ENCODE data around the gene POLA1.

Gene POLA1

DNA sequence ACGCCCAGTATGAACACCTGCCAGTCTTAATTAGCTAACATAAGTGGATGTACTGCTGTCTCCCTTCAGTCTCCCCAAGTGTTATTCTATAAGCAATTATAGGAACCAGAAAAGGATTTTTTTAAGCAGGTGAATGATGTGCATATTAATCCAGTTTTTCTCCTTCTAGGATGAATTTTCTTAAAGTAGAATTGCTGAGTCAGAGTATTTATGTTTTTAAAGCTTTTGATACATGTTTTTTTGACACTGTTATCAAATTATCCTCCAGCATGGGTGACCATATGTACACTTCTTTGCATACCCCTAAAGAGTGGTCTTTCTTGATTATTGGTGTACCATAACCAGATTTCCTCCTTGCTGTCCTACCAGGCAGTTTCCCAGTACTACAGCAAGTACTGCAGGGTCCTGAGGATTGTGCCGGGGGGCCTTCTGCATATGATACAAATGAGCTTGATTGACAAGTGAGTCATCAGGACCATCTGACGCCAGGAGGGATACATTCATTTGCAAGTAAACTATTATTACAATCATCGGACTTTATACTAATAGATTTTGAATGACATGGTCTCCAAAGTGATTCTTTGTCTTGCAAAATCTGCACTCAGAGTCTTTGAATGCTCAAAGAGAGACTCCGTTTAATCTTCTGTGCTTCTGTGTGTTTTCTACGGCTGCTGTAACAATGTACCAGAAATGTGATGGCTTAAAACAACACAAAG, 35.9 kb upstream of the POLA1 start:
- Histone ChIP-seq H3K4me3 (ENCODE audit: low read length) (no peak overlapping the region), H3K27ac (ENCODE audit: low read length) (no peak overlapping the region), H3K27me3 (replicated peaks; ENCODE audit: insufficient read depth, low read length) (no peaks in the 10 kb centered on the region), H3K9me3 (replicated peaks; ENCODE audit: insufficient read depth, low read length) (no peaks in the 10 kb centered on the region), H3K36me3 (replicated peaks; ENCODE audit: insufficient read depth, low read length) (no peaks in the 10 kb centered on the region), H3F3A (ENCODE audit: insufficient read depth, low read length) (no peaks in the 10 kb centered on the region), H3K4me2 (ENCODE audit: low read depth, low read length) (no peak overlapping the region), H3K9ac (ENCODE audit: low read length) (no peak overlapping the region), H3K4me1 (ENCODE audit: low read length) (no peaks in the 10 kb centered on the region), H3K9me2 (replicated peaks; ENCODE audit: insufficient read depth, low read length) (no peaks in the 10 kb centered on the region), H3K79me2 (ENCODE audit: low read length) (no peaks in the 10 kb centered on the region), H2AFZ (ENCODE audit: low read length) (no peak overlapping the region), H4K20me1 (ENCODE audit: insufficient read depth, low read length) (no peaks in the 10 kb centered on the region)
- DNase-seq, result no peak
- TF ChIP-seq EZH2phosphoT487 (IDR thresholded peaks at IDR 0.05; ENCODE audit: low read length), result no peak
- no peak for TF ChIP-seq EZH2 (optimal IDR thresholded peaks at IDR 0.05; ENCODE audit: low read depth, low read length)
- TF ChIP-seq, protein P1, sequence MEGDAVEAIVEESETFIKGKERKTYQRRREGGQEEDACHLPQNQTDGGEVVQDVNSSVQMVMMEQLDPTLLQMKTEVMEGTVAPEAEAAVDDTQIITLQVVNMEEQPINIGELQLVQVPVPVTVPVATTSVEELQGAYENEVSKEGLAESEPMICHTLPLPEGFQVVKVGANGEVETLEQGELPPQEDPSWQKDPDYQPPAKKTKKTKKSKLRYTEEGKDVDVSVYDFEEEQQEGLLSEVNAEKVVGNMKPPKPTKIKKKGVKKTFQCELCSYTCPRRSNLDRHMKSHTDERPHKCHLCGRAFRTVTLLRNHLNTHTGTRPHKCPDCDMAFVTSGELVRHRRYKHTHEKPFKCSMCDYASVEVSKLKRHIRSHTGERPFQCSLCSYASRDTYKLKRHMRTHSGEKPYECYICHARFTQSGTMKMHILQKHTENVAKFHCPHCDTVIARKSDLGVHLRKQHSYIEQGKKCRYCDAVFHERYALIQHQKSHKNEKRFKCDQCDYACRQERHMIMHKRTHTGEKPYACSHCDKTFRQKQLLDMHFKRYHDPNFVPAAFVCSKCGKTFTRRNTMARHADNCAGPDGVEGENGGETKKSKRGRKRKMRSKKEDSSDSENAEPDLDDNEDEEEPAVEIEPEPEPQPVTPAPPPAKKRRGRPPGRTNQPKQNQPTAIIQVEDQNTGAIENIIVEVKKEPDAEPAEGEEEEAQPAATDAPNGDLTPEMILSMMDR (IDR thresholded peaks at IDR 0.05; ENCODE audit: low read length), result no peak

DNA sequence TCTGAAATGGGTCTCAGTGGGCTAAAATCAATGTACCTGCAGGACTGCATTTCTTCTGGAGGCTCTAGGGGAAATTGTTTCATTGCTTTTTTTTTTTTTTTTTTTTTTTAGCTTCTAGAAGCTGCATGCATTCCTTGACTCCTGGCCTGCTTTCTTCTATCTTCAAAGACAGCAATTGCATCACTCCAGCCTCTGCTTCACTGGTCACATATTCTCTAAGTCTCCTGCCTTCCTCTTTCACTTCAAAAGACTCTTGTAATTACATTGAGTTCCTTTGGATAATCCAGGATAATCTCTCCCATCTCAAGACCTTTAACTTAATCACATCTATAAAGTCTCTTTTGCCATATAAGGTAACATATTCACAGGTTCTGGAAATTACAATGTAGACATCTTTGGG, 35.3 kb upstream of the POLA1 start:
- Histone ChIP-seq H3F3A (ENCODE audit: insufficient read depth, low read length) (no peaks in the 10 kb centered on the region), H4K20me1 (ENCODE audit: insufficient read depth, low read length) (no peaks in the 10 kb centered on the region), H3K9me2 (replicated peaks; ENCODE audit: insufficient read depth, low read length) (no peaks in the 10 kb centered on the region), H3K36me3 (replicated peaks; ENCODE audit: insufficient read depth, low read length) (no peaks in the 10 kb centered on the region), H2AFZ (ENCODE audit: low read length) (no peak overlapping the region), H3K27me3 (replicated peaks; ENCODE audit: insufficient read depth, low read length) (no peaks in the 10 kb centered on the region), H3K9me3 (replicated peaks; ENCODE audit: insufficient read depth, low read length) (no peaks in the 10 kb centered on the region), H3K27ac (ENCODE audit: low read length) (no peak overlapping the region), H3K4me2 (ENCODE audit: low read depth, low read length) (no peak overlapping the region), H3K4me3 (ENCODE audit: low read length) (no peak overlapping the region), H3K79me2 (ENCODE audit: low read length) (no peaks in the 10 kb centered on the region), H3K9ac (ENCODE audit: low read length) (no peak overlapping the region), H3K4me1 (ENCODE audit: low read length) (no peaks in the 10 kb centered on the region)
- no peak for DNase-seq
- no peak for TF ChIP-seq EZH2phosphoT487 (IDR thresholded peaks at IDR 0.05; ENCODE audit: low read length)

DNA sequence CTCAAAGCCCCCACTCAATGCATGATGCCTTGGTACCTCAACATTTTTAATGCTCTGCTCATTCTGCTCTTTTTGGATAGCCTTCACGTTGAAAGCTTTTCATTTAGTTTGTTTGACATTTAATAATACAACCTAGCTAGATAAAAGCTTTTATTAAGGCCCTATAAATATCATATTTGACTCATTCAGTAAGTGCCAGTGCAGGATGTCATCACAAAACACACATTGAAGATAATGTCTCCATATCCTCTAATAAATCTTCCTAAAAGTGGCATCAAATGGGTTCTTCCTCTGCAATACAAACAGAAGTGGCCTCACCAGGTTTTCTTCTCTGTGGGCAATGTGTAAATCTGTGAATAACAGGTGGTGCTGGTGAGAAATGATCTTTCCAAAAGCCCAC, 34.6 kb upstream of the POLA1 start:
- TF ChIP-seq, protein P1 (IDR thresholded peaks at IDR 0.05; ENCODE audit: low read length), result no peak
- TF ChIP-seq EZH2 (optimal IDR thresholded peaks at IDR 0.05; ENCODE audit: low read depth, low read length), result no peak
- no peak for TF ChIP-seq EZH2phosphoT487 (IDR thresholded peaks at IDR 0.05; ENCODE audit: low read length)
- Histone ChIP-seq H3K4me1 (ENCODE audit: low read length) (no peaks in the 10 kb centered on the region), H3F3A (ENCODE audit: insufficient read depth, low read length) (no peaks in the 10 kb centered on the region), H3K4me3 (ENCODE audit: low read length) (no peak overlapping the region), H3K9me3 (replicated peaks; ENCODE audit: insufficient read depth, low read length) (no peaks in the 10 kb centered on the region), H3K9ac (ENCODE audit: low read length) (no peak overlapping the region), H2AFZ (ENCODE audit: low read length) (no peak overlapping the region), H3K27ac (ENCODE audit: low read length) (no peak overlapping the region), H3K79me2 (ENCODE audit: low read length) (no peaks in the 10 kb centered on the region), H3K9me2 (replicated peaks; ENCODE audit: insufficient read depth, low read length) (no peaks in the 10 kb centered on the region), H3K36me3 (replicated peaks; ENCODE audit: insufficient read depth, low read length) (no peaks in the 10 kb centered on the region), H4K20me1 (ENCODE audit: insufficient read depth, low read length) (no peaks in the 10 kb centered on the region), H3K27me3 (replicated peaks; ENCODE audit: insufficient read depth, low read length) (no peaks in the 10 kb centered on the region), H3K4me2 (ENCODE audit: low read depth, low read length) (no peak overlapping the region)
- DNase-seq, result no peak

DNA sequence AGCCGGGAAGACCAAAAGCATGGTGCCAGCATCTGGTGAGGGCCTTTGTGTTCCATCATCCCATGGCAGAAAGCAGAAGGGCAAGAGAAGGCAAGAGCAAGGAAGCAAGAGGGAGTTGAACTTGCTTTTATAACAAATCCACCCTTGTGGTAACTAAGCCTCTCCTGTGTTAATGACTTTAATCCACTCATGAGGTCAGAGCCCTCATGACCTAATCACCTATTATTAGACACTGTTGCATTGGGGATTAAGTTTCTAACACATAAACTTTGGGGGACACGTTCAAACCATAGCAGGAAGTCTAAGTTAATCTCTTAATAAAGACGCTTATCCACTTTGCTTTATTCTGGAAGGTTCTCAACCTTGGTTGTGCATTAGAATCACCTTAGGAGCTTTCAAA, 34.1 kb upstream of the POLA1 start:
- Histone ChIP-seq H3K9ac (ENCODE audit: low read length) (no peak overlapping the region), H3F3A (ENCODE audit: insufficient read depth, low read length) (no peaks in the 10 kb centered on the region), H3K9me3 (replicated peaks; ENCODE audit: insufficient read depth, low read length) (no peaks in the 10 kb centered on the region), H3K4me3 (ENCODE audit: low read length) (no peak overlapping the region), H4K20me1 (ENCODE audit: insufficient read depth, low read length) (no peaks in the 10 kb centered on the region), H3K4me1 (ENCODE audit: low read length) (no peaks in the 10 kb centered on the region), H2AFZ (ENCODE audit: low read length) (no peak overlapping the region), H3K27me3 (replicated peaks; ENCODE audit: insufficient read depth, low read length) (no peaks in the 10 kb centered on the region), H3K9me2 (replicated peaks; ENCODE audit: insufficient read depth, low read length) (no peaks in the 10 kb centered on the region), H3K79me2 (ENCODE audit: low read length) (no peaks in the 10 kb centered on the region), H3K27ac (ENCODE audit: low read length) (no peak overlapping the region), H3K36me3 (replicated peaks; ENCODE audit: insufficient read depth, low read length) (no peaks in the 10 kb centered on the region), H3K4me2 (ENCODE audit: low read depth, low read length) (no peak overlapping the region)
- DNase-seq, result no peak
- TF ChIP-seq EZH2phosphoT487 (IDR thresholded peaks at IDR 0.05; ENCODE audit: low read length) (no peak), EZH2 (optimal IDR thresholded peaks at IDR 0.05; ENCODE audit: low read depth, low read length) (no peak)
- TF ChIP-seq, protein P1 (IDR thresholded peaks at IDR 0.05; ENCODE audit: low read length), result no peak

All from MM.1S (cell line).